ENCODE results near the gene ATP6V0C.
"Not testable (repeated sequence)": the region's sequence is repeated elsewhere in the genome, so short reads cannot be mapped to it uniquely, and the experiment has no call there.

Gene ATP6V0C

DNA sequence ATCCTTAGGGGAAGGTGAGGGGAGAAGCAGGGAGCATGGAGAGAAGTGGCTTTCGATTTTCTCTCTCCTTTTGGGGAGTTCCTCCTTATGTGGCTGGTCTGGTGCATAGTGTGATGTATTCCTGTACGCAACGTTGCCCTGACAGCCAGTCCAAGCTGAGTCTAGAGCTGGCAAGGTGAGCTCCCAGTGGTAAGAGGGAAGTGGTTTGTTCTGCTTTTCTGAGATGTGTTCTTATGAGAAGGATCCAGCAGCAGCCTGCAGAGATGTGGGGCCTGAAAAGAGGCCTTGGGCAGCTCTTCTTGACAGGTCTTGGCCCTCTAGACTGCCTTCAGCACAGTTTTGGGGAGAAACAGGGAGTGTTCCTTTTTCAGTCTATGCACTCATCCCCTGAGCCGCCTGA is 27.2 kb downstream of the ATP6V0C start:
- FAIRE-seq = not testable (repeated sequence)

DNA sequence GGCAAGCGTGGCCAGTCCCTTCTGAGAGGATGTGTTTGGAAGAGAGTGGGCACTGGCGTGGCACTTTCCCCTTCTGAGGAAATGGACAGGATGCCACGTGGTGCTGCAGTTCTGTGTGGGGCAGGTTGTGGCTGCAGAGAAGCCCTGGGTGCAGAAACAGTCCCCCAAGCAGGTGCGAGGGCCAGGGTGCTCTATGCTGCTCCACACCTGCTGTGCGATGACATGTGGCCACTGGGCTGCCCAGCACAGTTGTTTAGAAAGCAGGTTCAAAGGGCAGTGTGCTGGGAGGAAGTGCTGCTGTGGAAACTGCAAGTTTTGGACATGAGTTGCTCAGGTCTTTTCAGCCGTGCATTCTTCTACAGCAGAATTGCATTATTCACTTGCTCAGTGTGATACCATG is 27.7 kb downstream of the ATP6V0C start:
- not testable (repeated sequence) for FAIRE-seq; DNase-seq (ENCODE audit: low spot score)

More for the DNA sequence above, 27.2 kb downstream of the ATP6V0C start:
- not testable (repeated sequence) for DNase-seq (ENCODE audit: low spot score)

GRCh38 chr16:2543771-2544170 is 30.0 kb downstream of the ATP6V0C start:
- not testable (repeated sequence) for DNase-seq (ENCODE audit: low spot score); FAIRE-seq

DNA sequence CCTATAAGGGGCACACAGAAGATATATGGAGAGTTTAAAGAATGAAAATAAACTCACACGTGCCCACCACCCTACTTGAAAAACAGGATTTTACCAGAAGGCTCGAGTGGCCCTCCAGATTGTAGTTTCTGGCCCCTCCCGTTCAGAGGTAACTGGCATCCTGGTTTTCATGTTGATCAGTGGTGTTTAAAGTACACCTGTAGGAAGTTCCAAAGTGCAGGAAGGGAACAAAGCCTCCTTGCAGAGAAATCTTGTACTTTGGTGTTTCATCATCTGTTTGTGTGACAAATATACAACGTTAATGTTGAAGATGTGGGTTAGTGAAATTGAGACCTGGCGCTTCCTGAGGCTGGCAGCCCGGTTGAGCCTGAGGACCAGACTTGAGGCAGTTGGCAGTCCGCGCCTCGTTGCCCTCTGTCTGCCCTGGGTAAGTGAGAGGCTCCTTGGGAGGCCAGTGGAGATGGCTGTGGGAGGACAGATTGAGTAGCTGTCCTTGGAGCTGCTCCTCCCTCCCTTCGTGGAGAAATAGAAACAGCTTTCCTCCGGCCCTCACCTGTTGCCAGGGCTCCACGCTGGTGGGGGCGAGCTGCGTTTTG is 36.6 kb downstream of the ATP6V0C start:
- FAIRE-seq; DNase-seq (ENCODE audit: low spot score): not testable (repeated sequence)

- not testable (repeated sequence) for DNase-seq (ENCODE audit: low spot score); FAIRE-seq
These were observed 37.7 kb downstream of the ATP6V0C start for GRCh38 chr16:2551420-2551889.

DNA sequence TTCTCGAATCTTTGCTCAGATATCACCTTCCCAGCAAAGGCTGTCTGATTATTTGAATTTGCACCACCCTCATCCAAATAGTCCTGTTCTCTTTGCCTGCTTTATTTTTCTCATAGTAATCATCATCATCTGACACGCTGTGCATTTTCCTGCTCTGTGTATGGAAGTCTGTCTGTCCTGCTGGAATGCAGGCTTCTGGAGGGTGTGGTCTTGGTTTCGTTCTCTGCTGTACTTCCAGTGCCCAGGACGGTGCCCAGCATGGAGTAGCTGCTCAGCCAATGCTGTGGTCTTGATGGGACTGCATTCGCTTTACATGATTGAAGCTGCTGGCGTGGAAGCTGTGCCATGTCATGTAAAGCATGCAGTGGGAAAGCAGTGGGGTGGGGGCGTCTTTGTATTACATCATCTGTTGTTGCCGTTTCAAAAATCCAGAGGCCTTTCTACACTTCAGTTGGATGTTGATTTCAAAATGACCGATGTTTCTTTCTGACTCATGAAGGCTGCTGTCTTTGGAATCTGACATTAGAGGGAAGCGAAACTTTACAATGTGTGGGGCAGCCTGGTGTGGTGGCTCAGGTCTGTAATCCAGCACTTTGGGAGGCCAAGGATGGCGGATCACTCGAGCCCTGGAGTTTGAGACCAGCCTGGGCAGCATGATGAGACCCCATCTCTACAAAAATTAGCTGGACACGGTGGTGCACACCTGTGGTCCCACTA is 41.1 kb downstream of the ATP6V0C start:
- not testable (repeated sequence) for FAIRE-seq; DNase-seq (ENCODE audit: low spot score)

DNA sequence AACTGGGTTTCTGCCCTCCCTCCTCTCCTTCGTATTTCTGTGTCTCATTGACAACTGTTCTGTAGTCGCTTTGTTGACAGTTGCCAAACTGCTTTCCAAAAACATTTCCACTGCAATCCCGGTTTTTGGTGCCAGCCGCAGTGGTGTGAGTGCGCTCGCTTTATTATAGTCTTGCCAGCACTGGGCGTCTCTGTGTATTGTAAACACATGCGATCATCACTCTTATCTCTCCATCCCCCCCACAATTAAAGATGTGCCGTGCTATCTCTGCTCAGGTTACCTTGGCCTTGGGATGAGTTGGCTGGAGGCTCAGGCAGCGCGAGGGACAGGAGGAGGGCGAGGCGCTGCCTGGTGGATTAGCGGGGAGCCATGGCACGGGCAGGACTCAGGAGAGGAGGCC is 43.4 kb downstream of the ATP6V0C start:
- not testable (repeated sequence) for DNase-seq (ENCODE audit: low spot score); FAIRE-seq

DNA sequence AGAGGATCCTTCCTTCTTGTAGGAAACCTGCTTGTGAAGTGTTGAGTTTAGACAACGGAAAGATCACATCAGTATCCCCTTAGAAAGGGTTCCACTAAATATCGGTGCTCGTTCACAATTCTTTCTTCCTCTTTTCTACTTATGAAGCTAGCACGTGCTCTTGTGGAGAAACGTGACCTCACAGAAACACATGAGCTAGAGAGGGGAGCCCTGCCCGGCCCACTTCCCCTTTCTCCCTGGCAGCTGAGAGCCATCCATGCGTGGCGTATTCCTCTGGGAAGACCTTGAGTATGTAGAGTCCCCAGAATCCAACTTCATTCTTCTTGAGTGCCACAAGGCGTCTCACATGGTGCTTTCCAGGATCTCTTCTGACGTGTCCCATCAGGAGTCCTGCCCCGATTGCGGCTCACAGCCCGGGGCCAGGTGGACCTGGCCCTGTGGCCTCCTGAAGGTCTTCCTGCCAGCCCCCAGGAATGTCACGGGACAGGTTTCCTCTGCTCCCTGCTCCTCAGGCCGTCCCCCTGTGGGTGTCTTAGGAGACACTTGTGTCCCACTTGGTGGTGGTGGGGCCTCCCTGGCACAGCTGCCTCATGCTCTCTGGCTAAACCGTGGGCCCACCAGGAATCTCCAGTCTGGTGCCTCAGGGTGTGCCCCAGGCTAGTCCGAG is 46.5 kb downstream of the ATP6V0C start:
- not testable (repeated sequence) for DNase-seq (ENCODE audit: low spot score); FAIRE-seq

GRCh38 chr16:2560798-2561133 is 47.0 kb downstream of the ATP6V0C start:
- FAIRE-seq; DNase-seq (ENCODE audit: low spot score): not testable (repeated sequence)

DNA sequence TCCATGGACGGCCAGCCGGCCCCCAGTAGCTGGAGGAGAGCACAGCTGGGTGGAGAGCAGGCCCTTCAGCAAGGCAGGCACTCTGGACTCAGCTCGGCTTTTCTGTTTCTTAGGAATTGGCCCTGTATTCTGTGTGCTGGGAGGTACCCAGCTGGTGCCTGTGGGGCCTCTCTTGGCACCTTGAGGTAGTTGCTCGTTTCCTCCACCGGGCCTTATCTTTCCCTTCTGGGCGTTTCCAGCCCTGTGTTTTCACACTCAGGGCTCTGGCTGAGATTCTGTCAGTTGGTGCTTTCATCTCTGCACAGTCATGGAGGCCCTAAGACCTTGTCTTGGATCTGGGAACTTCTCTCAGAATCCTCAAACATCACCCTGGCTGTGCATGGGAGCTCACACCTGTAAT is 53.8 kb downstream of the ATP6V0C start:
- not testable (repeated sequence) for DNase-seq (ENCODE audit: low spot score); FAIRE-seq

- DNase-seq (ENCODE audit: low spot score) = not testable (repeated sequence)
- FAIRE-seq = peak; percentile 99
These were observed 54.8 kb downstream of the ATP6V0C start for GRCh38 chr16:2568573-2568972.

All from RCC 7860 (cell line).